NCI-H526 (cell line): ENCODE data around the gene GAS5.
"Not testable (repeated sequence)": the region's sequence is repeated elsewhere in the genome, so short reads cannot be mapped to it uniquely, and the experiment has no call there.

Experiments used
- DNase-seq, 2 experiments: peaks; one replicate each; lab custom pipeline; 2025; lab: John Stamatoyannopoulos, UW

Gene GAS5

DNA sequence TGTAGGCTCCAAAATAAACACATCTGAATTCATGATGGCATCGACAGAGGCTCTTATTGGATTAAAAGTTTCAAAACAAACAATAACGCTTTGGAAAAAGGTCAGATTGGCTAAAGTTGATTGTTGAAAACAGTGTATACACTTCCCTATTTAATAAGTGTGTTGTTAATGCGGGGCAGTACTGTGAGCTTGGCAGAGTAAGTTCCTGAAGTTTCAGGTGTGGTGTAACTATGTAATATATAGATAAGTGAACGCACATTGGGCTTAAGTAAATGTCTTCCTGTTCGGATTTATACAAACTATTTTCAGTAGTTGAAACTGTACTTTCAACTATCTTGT lies 1.2 kb upstream of the GAS5 start:
- no peak for DNase-seq

DNA sequence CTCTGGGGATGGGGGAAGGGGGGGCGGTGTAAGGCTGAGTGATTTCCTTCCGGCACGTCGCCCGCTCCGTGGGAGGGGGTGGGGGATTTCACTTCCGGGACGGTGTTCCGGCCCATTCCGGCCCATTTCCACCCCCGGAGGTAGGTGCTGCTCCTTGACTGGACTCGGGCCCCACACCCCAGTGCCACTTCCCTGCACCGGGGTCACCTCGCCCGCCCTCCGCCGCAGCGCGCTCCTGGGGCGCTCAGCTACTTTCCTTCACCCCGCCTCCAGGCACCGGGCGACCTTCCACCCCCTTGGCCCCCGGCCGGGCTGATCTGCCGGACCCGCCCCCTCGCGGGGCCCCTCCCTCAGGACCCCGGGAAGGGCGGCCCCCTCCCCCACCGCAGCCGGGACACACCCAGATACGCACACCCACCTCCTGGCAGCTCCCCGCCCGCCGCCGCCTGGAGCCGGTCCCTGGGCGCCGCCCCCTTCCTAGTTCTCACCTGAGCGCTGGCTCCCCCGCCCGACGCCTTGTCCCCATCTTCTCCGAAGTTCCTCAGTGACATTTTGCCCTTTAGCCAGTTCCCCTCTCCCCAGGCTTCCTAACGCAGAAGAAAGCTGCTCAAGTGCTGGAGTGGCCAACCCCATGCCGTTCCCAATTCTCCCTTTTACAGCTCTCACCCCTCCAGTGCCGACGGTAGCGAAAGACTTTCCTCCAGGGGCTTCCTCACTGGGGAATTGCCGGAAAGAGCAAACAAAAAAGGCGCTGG lies 654 bp upstream of the GAS5 start, which contains the start of gene ZBTB37:
TSS of gene ZBTB37 (plus strand) at position 115 of the 755 bp plus-strand sequence. CDS start 1,846 bp downstream, outside the sequence.
- DNase-seq, result peak; percentile 96 to 99

DNA sequence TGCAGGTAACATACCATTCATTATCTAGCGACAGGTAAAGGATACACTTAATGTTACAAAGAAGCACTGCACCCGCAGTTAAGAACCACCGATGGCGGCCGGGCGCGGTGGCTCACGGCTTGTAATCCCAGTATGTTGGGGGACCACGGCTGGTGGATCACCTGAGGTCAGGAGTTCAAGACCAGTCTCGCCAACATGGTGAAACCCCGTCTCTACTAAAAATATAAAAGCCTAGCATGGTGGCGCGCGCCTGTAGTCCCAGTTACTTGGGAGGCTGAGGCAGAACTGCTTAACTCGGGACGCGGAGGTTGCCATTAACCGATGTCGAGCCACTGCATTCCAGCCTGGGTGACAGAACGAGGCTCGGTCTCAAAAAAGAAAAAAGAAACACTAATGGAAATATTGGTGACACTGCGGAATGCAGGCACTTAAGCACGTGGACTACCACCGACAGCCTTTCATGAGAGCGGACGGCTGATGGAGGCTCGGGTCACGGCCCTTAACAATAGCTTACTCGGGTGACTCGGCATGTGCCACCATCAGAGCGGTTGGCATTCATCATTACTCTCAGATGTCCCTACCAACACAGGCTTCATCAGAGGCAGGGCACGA lies 542 bp downstream of the GAS5 start:
- DNase-seq, result peak in 1 of 2 experiments; percentile 67

DNA sequence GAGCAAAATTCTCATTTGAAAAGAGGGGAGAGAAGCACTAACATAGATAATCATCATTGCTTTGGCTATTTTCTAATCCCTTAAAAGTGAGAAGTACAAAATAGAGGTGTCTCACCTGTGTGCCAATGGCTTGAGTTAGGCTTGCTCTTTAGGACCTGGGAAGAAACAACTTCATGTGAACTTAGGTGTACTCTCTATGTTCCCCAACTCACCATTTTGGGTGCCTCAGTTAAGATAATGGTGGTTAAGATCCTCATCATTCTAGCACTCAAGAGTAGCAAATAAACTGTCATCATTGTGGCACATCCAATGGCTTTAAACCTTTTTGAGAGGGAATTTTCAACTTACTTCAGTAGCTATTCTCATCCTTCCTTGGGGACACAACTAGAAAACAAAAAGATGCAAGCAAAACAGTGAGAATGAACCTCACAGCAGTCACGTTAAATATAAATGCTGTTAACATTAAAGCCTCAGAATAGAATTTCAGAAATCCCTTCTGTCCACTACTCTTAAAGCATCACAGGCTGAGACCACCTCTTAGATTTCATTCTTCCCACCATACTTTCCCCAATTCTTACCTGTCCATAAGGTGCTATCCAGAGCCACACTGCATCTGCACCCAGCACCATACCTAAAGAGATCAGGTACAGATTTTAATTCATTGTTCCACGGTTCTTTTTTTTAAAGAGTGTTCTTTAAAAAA lies 1.2 kb downstream of the GAS5 start:
- no peak for DNase-seq

DNA sequence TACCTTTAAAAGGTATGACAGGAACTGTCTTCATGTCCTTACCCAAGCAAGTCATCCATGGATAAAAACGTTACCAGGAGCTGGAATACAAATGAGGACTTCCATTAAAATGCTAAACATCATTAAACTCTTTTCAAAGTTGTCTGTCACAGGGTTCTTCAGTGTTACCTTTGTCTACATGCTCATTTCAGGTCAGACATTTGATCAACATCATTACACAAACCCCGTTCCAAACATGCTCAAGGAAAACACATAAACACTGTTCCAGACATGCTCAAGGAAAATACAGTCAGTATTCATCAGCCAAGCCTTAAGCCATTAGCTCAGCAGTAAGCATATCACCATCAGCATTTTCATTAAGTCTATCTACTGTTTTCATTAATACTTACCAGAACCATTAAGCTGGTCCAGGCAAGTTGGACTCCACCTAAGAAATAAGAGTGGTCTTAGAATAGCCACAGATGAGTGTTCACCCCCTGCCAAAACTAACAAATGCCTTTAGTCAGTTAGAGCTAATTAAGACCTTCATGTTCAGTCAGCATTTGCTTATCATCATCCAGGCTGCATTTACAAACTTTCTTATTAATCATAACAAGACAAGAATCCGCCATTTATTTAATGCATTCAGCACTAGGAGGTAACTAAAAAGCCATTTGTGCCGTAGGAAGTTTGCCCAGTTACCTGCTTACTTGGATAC lies 2.2 kb downstream of the GAS5 start:
- no peak for DNase-seq

DNA sequence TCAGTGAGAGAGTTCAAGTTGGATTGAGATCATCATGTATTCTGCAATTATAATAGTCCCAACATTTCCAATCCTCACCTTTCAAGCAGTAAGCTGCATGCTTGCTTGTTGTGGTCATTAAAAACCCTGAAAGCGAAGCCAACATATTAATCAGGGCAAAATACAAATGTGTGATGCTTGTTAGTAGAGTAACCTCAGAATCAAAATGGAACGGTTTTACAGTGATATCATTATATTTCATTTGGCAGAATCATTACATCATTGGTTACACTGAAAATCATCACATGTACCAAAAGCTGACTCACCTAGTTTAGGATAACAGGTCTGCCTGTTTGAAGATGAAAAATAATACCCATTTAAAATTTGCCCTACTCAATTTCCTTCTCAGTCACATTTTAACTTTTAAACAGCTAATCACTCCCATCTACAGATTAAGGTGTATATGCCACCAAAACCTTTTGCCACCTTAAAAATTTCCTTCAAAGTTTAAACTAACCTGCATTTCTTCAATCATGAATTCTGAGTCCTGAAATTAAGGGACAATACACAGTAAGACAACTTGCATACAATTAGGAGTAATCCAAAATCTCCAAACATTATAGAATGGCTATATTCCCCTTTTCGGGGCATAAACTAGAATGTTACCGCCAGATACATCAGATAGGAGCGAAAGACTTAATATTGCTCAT lies 3.5 kb downstream of the GAS5 start:
- DNase-seq, result no peak

DNA sequence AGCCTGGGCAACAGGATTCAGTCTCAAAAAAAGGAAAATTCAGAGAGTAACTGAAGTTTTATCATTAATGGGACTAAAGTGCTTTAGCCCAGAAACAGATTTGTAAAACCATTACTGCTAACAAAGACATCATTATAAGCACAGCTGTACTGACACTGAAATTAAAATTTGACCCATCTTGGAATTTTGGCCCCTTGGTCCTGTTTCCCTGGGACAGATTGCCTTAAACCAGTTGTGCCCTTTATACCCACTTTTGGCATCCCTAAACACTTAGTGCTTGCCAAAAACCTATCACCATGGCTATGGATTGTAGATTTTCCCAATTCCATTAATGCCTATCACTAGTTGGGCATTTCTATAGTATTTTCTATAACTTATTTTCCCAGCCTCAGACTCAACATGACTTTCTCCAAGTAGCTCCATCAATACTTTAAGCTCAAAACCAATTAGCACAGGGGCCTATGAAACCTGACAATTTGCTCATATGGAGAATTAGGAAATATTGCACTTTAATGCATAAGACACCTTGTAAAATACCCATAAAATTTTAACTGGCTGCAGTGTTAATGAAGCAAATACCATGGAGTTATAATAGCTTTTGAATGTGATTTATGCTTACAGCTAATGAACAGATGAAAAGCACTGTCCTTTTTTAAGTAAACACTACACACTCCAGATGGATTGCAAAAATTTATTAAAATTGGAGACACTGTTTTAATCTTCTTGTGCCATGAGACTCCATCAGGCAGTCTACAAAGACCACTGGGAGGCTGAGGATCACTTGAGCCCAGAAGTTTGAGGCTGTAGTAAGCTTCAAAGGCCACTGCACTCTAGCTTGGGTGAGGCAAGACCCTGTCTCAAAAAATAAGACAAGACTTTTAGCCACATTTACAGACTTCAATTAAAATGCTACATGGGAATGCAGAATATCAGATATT lies 4.3 kb downstream of the GAS5 start:
- no peak for DNase-seq

DNA sequence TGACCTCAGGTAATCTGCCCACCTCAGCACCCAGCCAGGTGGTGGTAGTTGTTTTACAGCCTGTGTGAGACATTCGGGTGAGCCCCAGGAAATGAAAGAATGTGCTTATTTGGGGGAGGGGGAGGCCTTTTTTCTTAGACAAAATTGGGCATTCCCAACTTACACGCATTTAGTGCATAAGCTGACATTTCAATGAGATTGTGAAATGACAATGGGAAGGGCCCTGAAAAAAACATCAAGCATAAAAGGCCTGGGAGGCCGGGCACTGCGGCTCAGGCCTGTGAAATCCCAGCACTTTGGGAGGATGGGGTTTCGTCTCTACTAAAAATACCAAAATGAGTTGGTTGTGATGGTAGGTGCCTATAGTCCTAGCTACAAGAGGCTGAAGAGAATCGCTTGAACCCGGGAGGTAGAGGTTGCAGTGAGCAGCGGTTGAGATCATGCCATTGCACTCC lies 5.0 kb downstream of the GAS5 start:
- DNase-seq, result no peak

DNA sequence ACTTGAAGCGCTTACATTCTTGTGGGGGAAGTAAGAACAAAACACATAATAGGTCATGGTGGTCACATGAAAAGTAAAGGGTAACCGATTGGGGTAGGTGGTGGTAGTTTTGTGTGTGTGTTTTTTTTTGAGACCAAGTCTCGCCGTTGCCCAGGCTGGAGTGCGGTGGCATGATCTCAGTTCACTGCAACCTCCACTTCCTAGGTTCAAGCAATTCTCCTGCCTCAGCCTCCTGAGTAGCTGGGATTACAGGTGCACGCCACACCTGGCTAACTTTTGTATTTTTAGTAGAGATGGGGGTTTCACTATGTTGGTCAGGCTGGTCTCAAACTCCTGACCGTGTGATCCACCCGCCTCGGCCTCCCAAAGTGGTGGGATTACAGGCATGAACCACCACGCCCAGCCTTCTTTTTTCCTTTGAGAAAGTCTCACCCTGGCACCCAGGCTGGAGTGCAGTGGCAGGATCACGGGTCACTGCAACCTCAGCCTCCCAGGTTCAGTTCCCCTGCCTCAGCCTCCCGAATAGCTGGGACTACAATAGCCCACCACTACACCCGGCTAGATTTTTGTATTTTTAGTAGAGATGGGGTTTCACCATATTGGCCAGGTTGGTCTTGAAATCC lies 5.5 kb downstream of the GAS5 start:
- DNase-seq, result not testable (repeated sequence)

DNA sequence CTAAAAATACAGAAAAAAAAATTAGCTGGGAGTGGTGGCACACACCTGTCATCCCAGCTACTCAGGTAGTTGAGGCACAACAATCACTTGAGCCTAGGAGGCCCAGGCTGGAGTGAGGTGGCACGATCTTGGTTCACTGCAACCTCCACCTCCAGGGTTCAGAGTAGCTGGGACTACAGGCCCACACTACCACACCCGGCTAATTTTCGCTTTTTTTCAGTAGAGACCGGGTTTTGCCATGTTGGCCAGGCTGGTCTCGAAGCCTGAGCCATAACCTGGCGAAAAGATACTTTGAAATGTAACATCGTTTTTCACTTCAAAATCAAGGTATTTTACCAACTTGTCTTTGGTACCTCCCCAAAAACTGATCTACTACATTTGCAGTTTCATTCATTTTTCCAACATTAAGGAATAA lies 6.1 kb downstream of the GAS5 start:
- no peak for DNase-seq

DNA sequence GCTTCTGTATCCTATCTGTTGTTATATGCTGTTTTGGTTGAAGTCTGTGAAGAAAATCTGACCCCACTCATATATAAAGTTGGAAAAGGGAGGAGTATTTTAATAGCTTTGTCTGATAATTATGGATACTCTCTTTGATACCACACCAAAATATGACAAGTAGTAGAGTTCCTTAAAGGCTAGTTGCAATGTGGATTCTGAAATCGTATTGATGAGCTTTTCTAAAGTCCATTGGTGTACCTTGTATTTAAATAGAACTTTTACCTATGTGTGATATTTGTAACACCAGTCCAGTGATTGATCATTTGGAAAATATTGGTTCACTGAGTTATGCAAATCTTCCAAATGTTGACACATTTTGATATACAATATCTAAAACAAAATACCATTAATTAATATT lies 7.7 kb downstream of the GAS5 start:
- no peak for DNase-seq

DNA sequence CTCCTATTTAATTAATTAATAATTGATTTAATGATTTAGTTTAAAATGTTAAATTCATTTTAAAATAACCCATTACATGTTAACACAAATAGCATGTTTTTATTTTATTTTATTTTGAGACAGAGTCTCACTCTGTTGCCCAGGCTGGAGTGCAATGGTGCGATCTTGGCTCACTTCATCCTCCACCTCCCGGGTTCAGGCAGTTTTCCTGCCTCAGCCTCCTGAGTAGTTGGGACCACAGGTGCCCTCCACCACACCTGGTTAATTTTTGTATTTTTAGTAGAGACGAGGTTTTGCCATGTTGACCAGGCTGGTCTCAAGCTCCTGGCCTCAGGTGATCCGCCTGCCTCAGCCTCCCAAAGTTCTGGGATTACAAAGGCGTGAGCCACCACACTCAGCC lies 8.2 kb downstream of the GAS5 start:
- not testable (repeated sequence) for DNase-seq

DNA sequence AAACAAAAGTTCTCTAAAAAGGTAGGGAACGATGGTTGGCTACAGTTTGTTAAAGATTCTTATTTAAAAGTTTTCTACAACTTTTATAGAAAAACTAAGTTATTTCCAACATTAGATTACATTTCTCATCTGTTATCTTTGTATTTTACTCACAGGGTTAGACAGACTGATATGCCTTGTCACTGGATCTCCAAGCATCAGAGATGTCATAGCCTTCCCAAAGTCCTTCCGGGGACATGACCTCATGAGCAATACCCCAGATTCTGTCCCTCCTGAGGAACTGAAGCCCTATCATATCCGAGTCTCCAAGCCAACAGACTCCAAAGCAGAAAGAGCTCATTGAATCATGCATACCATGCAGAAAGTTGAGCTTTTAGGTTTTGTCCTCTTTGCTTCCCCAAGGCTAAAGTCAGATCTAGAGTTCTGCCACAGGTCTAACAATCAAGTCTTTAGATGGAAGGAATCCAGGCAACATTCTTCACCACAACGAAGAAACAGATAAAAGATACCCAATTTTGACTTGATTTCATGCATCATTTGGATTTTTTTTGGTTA lies 10.3 kb downstream of the GAS5 start:
- DNase-seq, result no peak

DNA sequence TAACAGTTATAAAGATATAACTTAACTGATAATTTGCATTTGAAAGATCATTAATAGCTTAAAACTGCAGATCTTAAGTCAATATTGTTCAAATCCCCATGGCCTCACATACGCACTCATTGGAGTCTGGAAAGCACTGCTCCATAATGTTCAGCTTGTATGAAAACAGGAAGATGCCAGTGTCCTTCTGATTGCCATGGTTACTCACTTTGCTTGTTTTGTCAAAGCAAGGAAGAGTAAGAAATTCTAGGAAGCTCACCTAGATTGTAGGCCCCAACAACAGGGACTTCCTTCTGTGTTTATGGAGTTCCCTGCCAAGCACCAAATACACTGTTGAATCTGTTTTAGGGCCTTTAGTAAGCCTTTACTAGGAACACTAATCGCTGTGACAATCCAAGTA lies 10.9 kb downstream of the GAS5 start:
- no peak for DNase-seq

DNA sequence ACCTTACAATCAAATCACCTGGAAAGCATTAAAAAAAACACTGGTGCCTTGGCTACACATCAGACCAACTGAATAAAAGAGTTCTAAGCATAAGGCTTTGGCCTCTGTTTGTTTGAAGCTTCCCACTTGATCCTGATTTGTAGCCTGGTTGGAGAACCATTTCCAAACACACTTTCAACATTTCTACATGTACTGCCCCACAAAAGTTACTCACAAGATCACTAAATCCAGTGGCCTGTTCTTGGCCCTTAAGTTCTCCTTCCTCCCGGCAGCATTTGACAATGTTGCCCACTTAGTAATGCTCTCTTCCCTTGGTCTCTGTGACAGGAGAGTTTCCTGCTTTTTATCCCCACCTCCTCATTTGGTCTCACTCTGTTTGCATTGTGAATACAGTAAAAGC lies 11.8 kb downstream of the GAS5 start:
- DNase-seq, result no peak

DNA sequence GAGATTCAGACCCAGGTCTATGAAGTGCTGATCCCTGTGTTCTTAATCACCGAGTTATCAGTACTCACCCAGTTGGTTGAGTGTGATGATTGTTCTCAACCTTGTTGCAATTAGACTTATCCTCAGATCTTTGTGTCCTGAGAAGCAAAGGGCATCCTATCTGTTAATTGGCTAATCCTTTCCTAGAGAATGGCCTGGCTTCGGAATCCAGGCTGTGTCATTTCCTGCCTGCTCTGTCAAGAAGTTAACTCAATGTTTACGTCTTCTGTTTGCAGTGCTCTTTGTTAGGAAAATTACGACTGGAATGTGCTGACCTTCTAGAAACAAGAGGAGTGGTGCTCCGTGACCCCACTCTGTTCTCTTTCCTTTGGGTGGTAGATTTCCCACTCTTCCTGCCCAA lies 14.7 kb downstream of the GAS5 start:
- DNase-seq, result no peak

DNA sequence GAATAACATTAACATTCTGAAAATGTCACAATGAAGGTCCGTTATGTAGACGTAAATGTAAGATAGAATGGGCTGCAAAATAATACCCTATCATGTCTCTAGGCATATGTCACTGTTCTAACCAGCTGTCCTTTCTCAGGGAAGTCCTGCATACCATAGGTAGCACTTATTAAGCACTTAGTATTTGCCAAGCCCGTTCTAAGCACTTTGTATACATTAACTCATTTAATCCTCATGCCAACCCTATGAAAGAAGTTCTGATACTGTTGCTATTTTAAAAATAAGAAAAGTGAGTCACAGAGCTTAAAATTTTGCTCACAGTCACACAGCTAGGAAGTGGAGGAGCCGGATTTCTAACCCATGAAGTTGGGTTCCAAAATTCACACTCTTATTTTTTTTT lies 15.7 kb downstream of the GAS5 start:
- DNase-seq, result no peak

DNA sequence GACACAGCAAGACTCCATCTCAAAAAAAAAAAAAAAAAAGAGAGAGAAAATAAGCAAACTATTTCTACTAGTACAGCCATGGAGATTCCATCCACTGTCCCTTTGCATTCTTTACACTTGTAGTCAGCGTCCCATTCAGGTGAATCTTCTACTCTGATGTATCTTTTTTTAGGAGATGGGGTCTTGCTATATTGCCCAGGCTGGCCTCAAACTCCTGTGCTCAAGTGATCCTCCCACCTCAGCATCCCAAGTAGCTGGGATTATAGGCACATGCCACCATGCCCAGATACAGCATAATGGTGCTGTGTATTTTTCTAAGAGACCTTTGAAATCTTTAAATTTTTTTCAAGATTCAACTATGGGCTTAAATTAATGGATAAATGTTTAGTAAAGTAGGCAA lies 35.0 kb downstream of the GAS5 start:
- DNase-seq, result no peak

DNA sequence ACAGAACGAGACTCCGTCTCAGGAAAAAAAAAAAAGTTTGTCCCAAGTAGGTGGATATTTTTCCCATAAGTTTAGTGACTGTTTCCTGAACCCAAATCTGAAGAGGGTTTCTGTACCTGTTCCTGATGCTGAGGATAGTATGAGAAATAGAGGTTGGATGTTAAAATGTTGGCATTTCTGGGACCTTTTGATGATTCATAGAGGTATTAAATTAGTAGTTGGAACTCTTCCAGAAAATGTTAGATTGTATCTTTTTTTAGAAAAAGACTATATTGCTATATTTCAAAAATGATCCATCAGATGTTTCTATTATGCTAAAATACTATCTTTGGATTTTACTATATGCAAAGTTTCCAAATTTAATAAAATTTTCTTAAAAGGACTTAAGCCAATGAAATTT lies 40.2 kb downstream of the GAS5 start:
- no peak for DNase-seq
